GM10847 (cell line): ENCODE results near the gene TGM2.

ENCODE experiments used
- POLR2A ChIP-seq: IDR thresholded peaks from 2 replicates; pipeline ENCODE4 v1.6.1; 2011; ENCODE audit not compliant: insufficient read length; ENCODE audit errors: extremely low read depth

Gene TGM2

GRCh38 chr20:38165089-38165965 is at the start of gene TGM2:
Gene TGM2, minus strand, starts transcription at chr20:38165270. Its CDS starts 72 bp downstream, at chr20:38165198.
- no peak for TF ChIP-seq POLR2A

- no peak for TF ChIP-seq POLR2A
These were observed 49.5 kb upstream of the TGM2 start for GRCh38 chr20:38214256-38215193.

GRCh38 chr20:38213607-38213940 is 48.5 kb upstream of the TGM2 start:
- TF ChIP-seq POLR2A: no peak

GRCh38 chr20:38212806-38213606 is 47.9 kb upstream of the TGM2 start:
- no peak for TF ChIP-seq POLR2A

- no peak for TF ChIP-seq POLR2A
These were observed 46.4 kb upstream of the TGM2 start for GRCh38 chr20:38211200-38212097.

- TF ChIP-seq POLR2A: no peak
These were observed 45.7 kb upstream of the TGM2 start for GRCh38 chr20:38210741-38211140.

- no peak for TF ChIP-seq POLR2A
These were observed 44.8 kb upstream of the TGM2 start for GRCh38 chr20:38209736-38210405.

GRCh38 chr20:38209054-38209675 is 44.1 kb upstream of the TGM2 start:
- no peak for TF ChIP-seq POLR2A

- TF ChIP-seq POLR2A: no peak
These were observed 43.5 kb upstream of the TGM2 start for GRCh38 chr20:38208523-38208922.

- TF ChIP-seq POLR2A: no peak
These were observed 43.0 kb upstream of the TGM2 start for GRCh38 chr20:38208088-38208487.

GRCh38 chr20:38207621-38208020 is 42.6 kb upstream of the TGM2 start:
- no peak for TF ChIP-seq POLR2A

GRCh38 chr20:38205001-38205400 is 39.9 kb upstream of the TGM2 start:
- no peak for TF ChIP-seq POLR2A

- no peak for TF ChIP-seq POLR2A
These were observed 38.9 kb upstream of the TGM2 start for GRCh38 chr20:38203981-38204357.
